ENCODE measurements around the gene HDGFL2. TPM values are rescaled to one million over a fixed set of nuclear protein-coding genes. Genes with fewer than 3 reads are reported as not detected.

The HDGFL2 gene
- total and polyA plus RNA-seq, 2 of the 8 experiments (the other 6 are each of a cell fraction or from before 2014, with no cell fraction given) = 31.1 to 106 TPM

GRCh38 chr19:4471403-4472173, 509 bp upstream of the HDGFL2 start:
- H3K18ac ChIP-seq (ENCODE audit: extremely low read depth, low read length) = peak overlapping the region; percentile 36; the same call in 1 of the 2 replicates
- H3K4me3 ChIP-seq (ENCODE audit: extremely low read depth in 1 of 4, insufficient read depth in 2 of 4, low read depth in 3 of 4, low read length in 4 of 4) = peak overlapping the region; percentile 37 to 99 (median 60)
- ChIA-PET CTCF (ENCODE audit: partially characterized antibody) (interaction anchor here (0.7 to 1.6 kb wide), 4 partner anchors 53 to 224 kb away, joined by 3 to 7 read pairs (median 4); no protein-coding TSS in a partner anchor), POLR2A (ENCODE audit: partially characterized antibody) (interaction anchor here (0.6 to 2.9 kb wide), 16 partner anchors 8 to 469 kb away, joined by 3 to 12 read pairs (median 4); partner anchors contain the start of genes PLIN4, PLIN5 and UBXN6)
- no peaks in the 10 kb centered on the region; a peak in 1 of 7 replicates for H3K27me3 ChIP-seq (replicated peaks in 1 of 4; ENCODE audit: control insufficient read depth in 3 of 4, extremely low read depth in 1 of 4, insufficient read depth in 3 of 4, low read length in 3 of 4)
- H2BK120ac ChIP-seq (replicated peaks; ENCODE audit: low read depth, low read length) = no peak overlapping the region
- H3K9me3 ChIP-seq (ENCODE audit: insufficient read depth in 2 of 2, low read depth in 1 of 2, low read length in 1 of 2) = no peaks in the 10 kb centered on the region
- H3K23me2 ChIP-seq (ENCODE audit: low read depth, low read length) = peaks cover 22% of the 10 kb centered on the region
- H3K56ac ChIP-seq (replicated peaks; ENCODE audit: insufficient read length, low read depth, low read length) = peak overlapping the region; percentile 40
- 5% methylated on average over 33 of the region's 33 CpGs; no CpG with 5 or more reads in 1 of the 2 experiments for WGBS, 2 experiments (ENCODE audit: extremely low coverage in 1 of 2, insufficient coverage in 1 of 2, insufficient read length in 1 of 2, insufficient replicate concordance in 2 of 2, low coverage in 1 of 2, low lambda C conversion rate in 2 of 2, missing lambda C conversion rate in 1 of 2)
- peak overlapping the region; percentile 90; the same call in 1 of the 2 replicates for H2AFZ ChIP-seq (ENCODE audit: low read length)
- peaks cover 0 to 16% (median 11%) of the 10 kb centered on the region in 4 experiments; a peak in 5 of 7 replicates for H3K4me1 ChIP-seq (replicated peaks in 1 of 4; ENCODE audit: control insufficient read depth in 3 of 4, insufficient read depth in 4 of 4, low read length in 3 of 4)
- peaks cover 14 to 31% of the 10 kb centered on the region in 2 experiments; a peak in 3 of 4 replicates for H3K79me2 ChIP-seq (ENCODE audit: control insufficient read depth in 1 of 2, insufficient read depth in 2 of 2, low read length in 2 of 2)
- peak overlapping the region in 3 of 4 experiments; percentile 42 to 82 (median 46); a peak in 3 of 7 replicates for H3K9ac ChIP-seq (replicated peaks in 1 of 4; ENCODE audit: extremely low read depth in 1 of 4, low read depth in 3 of 4, low read length in 3 of 4)
- peaks cover 8% of the 10 kb centered on the region; the same call in 1 of the 2 replicates for H3K79me1 ChIP-seq (ENCODE audit: low read depth, low read length)
- H4K5ac ChIP-seq (ENCODE audit: insufficient read length, low read depth, low read length) = no peak overlapping the region
- peaks cover 0 to 7% of the 10 kb centered on the region in 2 experiments for H4K20me1 ChIP-seq (replicated peaks in 1 of 2; ENCODE audit: control insufficient read depth in 1 of 2, insufficient read depth in 2 of 2, low read length in 2 of 2)
- peaks cover 0 to 9% (median 3%) of the 10 kb centered on the region in 4 experiments; a peak in 5 of 8 replicates for H3K36me3 ChIP-seq (ENCODE audit: control insufficient read depth in 2 of 4, insufficient read depth in 4 of 4, low read length in 3 of 4)
- no peak overlapping the region for H4K91ac ChIP-seq (replicated peaks; ENCODE audit: insufficient read length, low read length)
- H3K4me2 ChIP-seq (ENCODE audit: insufficient read depth in 1 of 2, low read depth in 2 of 2, low read length in 2 of 2) = peak overlapping the region; percentile 57 to 71
- no peak overlapping the region for H3K23ac ChIP-seq (ENCODE audit: insufficient read length)
- H3K27ac ChIP-seq (ENCODE audit: low read depth, low read length) = peak overlapping the region; percentile 35; the same call in 1 of the 2 replicates
- H2BK20ac ChIP-seq (ENCODE audit: low read length) = no peak overlapping the region
- H2BK5ac ChIP-seq (ENCODE audit: low read depth, low read length) = peak overlapping the region; percentile 36
- DNase-seq (ENCODE audit: low read depth in 1 of 2, low spot score in 2 of 2) (peak; percentile 92 to 99), FAIRE-seq (peak; percentile 100)
- H2BK12ac ChIP-seq (ENCODE audit: low read depth, low read length) = no peak overlapping the region; the same call in 1 of the 2 replicates
- no peak overlapping the region for H2AK5ac ChIP-seq (ENCODE audit: low read depth, low read length)
- no peak overlapping the region for H3K14ac ChIP-seq (ENCODE audit: insufficient read length)
- no peak overlapping the region for H4K8ac ChIP-seq (ENCODE audit: extremely low read depth, insufficient read depth, low read length)
- H3K4ac ChIP-seq (replicated peaks; ENCODE audit: insufficient read length, low read depth, low read length) = no peak overlapping the region
- no peak overlapping the region for H2BK15ac ChIP-seq (ENCODE audit: low read length)
- TF ChIP-seq SP4 (IDR thresholded peaks at IDR 0.05; ENCODE audit: low read length) (peak; percentile 96), POLR2AphosphoS5 (IDR thresholded peaks at IDR 0.05; ENCODE audit: low read depth, low read length) (no peak), SP1 (IDR thresholded peaks at IDR 0.05; ENCODE audit: low read depth, low read length) (peak; percentile 99), POLR2A (IDR thresholded peaks at IDR 0.05; ENCODE audit: control extremely low read depth in 1 of 2, low read depth in 2 of 2, low read length in 2 of 2) (no peak; a peak in 1 of 3 replicates), USF2 (IDR thresholded peaks at IDR 0.05; ENCODE audit: low read length) (peak; percentile 98), ATF3 (IDR thresholded peaks at IDR 0.05; ENCODE audit: insufficient read depth, low read depth, low read length) (peak; percentile 93), CREB1 (IDR thresholded peaks at IDR 0.05) (peak; percentile 66; the same call in 1 of the 2 replicates), MAX (IDR thresholded peaks at IDR 0.05) (peak; percentile 77), EP300 (IDR thresholded peaks at IDR 0.05; ENCODE audit: borderline replicate concordance in 1 of 2, low read depth in 2 of 2, low read length in 2 of 2) (no peak), NRF1 (IDR thresholded peaks at IDR 0.05; ENCODE audit: low read depth, low read length) (no peak)
